Esophagus muscularis mucosa (tissue), 4 donors: ENCODE data around the gene RNMT. TPM values are rescaled to one million over a fixed set of nuclear protein-coding genes. Genes with fewer than 3 reads are reported as not detected.

Source experiments
- DNase-seq: peaks from one replicate; pipeline ENCODE4 v3.0.0-alpha.2; 2017; ENCODE audit errors: extremely low spot score
- H3K27ac ChIP-seq, 4 donors: fragments of 200-600 bp; sonication (generic); replicated peaks in 1 of 4; 1 replicate in 3 of 4; 2 replicates in 1 of 4; pipeline ENCODE4 v1.5.1; 2016 to 2019; ENCODE audit warnings: mild to moderate bottlenecking in 1 of 4
- H3K27me3 ChIP-seq, 4 donors: fragments of 200-600 bp; sonication (generic); one replicate each; pipeline versions ENCODE4 v1.5.1 to v1.6.0; 2016 to 2019
- H3K36me3 ChIP-seq, 4 donors: fragments of 200-600 bp; sonication (generic); one replicate each; pipeline ENCODE4 v1.5.1; 2016 to 2019
- H3K4me1 ChIP-seq, 4 donors: fragments of 200-600 bp; sonication (generic); one replicate each; pipeline ENCODE4 v1.5.1; 2016 to 2019
- H3K4me3 ChIP-seq, 4 donors: fragments of 200-600 bp; sonication (generic); 1 replicate in 2 of 4; 2 replicates in 2 of 4; pipeline ENCODE4 v1.5.1; 2016 to 2019; ENCODE audit warnings: mild to moderate bottlenecking in 4 of 4, moderate library complexity in 1 of 4
- H3K9me3 ChIP-seq, 4 donors: fragments of 200-600 bp; sonication (generic); 1 replicate in 3 of 4; 2 replicates in 1 of 4; pipeline ENCODE4 v1.5.1; 2016 to 2019
- EP300 ChIP-seq: sonication (generic); formaldehyde crosslinking; IDR thresholded peaks from one replicate; pipeline ENCODE4 v1.6.1; 2017; ENCODE audit warnings: antibody characterized with exemption
- POLR2A ChIP-seq: fragments of 450-650 bp; IDR thresholded peaks from one replicate; pipeline ENCODE4 v1.6.1; 2017; ENCODE audit warnings: antibody characterized with exemption, moderate library complexity, mild to moderate bottlenecking, low read depth
- POLR2AphosphoS5 ChIP-seq, 2 donors: sonication (generic); formaldehyde crosslinking; IDR thresholded peaks; one replicate each; pipeline ENCODE4 v1.6.1; 2017; ENCODE audit warnings: antibody characterized with exemption in 2 of 2
- WGBS: methylation state at CpG from one replicate; pipeline ENCODE4 v1.1.5; 2018; 5-methylcytosine and 5-hydroxymethylcytosine counted together
- intact Hi-C: fragments of 100-400 bp; cut with DNase I; formaldehyde crosslinking; loops from one replicate; pipeline ENCODE4 v1.15.1; 2023
- total RNA-seq, 4 donors: library from RNA; depleted of rRNA; stranded (reverse); fragments of >200 nt; gene quantifications; one replicate each; pipeline versions ENCODE4 v1.1.0 to v1.2.1, GENCODE V29; 2016
- TF ChIP-seq, protein P1 (sequence below), 3 experiments: fragments of 200-600 bp in 2 of 3; fragments of 450-650 bp in 1 of 3; sonication (generic) in 2 of 3; IDR thresholded peaks; one replicate each; pipeline ENCODE4 v1.5.1; 2017 to 2019; ENCODE audit warnings: antibody characterized with exemption in 3 of 3, mild to moderate bottlenecking in 2 of 3, moderate library complexity in 1 of 3

RNMT gene
- total RNA-seq, 4 donors from 2014 or later, result 14.1 to 23.7 (median 19.8) TPM

DNA sequence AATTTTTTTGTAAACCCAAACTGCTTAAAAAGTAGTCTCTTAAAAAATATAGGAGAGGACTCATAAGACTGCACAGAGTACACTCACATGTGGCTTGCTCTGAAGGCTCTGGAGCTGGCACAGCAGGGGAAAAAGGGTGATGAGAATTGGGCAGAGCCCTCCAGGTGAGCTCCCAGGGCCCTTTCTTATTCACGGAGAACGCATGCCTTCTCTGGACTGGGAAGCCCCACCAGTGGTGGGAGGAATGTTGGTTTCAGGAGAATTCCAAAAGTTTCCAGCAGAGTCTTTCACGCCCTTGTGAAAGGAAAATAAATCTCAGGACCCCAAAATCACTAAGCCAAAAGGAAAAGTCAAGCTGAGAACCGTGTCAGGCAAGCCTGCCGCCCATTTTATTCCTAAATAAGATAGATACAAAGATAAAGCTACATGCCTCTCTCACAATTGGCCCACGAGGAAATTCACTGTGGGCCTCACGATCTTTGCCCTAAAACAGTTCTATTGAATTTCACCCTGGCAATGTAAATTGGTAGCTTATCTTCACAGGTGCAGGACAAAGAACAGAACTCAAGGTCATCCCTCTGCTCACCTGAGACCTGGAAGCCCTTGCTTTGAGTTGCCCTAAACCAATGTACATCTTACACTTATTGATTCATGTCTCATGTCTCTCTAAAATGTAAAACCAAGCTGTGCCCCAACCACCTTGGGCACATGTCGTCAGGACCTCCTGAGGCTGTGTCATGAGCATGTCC, 82.0 kb downstream of the RNMT start:
- intact Hi-C loops, result no loop called here
- TF ChIP-seq POLR2AphosphoS5 (IDR thresholded peaks at IDR 0.05) (no peak), EP300 (no peak), POLR2A (no peak)
- TF ChIP-seq, protein P1, sequence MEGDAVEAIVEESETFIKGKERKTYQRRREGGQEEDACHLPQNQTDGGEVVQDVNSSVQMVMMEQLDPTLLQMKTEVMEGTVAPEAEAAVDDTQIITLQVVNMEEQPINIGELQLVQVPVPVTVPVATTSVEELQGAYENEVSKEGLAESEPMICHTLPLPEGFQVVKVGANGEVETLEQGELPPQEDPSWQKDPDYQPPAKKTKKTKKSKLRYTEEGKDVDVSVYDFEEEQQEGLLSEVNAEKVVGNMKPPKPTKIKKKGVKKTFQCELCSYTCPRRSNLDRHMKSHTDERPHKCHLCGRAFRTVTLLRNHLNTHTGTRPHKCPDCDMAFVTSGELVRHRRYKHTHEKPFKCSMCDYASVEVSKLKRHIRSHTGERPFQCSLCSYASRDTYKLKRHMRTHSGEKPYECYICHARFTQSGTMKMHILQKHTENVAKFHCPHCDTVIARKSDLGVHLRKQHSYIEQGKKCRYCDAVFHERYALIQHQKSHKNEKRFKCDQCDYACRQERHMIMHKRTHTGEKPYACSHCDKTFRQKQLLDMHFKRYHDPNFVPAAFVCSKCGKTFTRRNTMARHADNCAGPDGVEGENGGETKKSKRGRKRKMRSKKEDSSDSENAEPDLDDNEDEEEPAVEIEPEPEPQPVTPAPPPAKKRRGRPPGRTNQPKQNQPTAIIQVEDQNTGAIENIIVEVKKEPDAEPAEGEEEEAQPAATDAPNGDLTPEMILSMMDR (IDR thresholded peaks at IDR 0.05), result no peak
- H3K9me3 ChIP-seq, result no peaks in the 10 kb centered on the region
- H3K4me3 ChIP-seq, result no peak overlapping the region
- 58% methylated on average over 8 of the region's 8 CpGs for WGBS
- peaks cover 0 to 10% (median 0%) of the 10 kb centered on the region in 4 donors for H3K27me3 ChIP-seq
- no peaks in the 10 kb centered on the region for H3K4me1 ChIP-seq
- no peak overlapping the region for H3K27ac ChIP-seq
- peak; percentile 26 for DNase-seq
- H3K36me3 ChIP-seq, result no peaks in the 10 kb centered on the region

DNA sequence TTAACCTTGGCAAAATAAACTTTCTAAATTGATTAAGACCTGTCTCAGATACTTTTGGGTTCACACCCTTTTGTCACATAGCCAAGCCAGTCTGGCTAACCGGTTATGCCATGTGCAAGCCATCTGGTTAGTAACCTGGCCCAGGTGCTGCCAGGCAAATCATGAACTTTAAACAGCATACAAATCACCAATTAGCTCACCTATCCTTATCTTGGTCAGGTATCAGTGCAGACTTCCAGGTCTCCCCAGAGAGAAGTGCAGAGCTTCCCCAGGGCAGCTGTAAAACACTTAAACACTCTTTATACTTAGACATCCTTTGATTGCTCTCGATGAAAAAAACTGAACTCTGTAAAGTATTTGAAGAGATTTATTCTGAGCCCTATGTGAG, 82.6 kb downstream of the RNMT start:
- H3K4me3 ChIP-seq, result no peak overlapping the region
- intact Hi-C loops, result no loop called here
- 43% methylated on average over 2 of the region's 2 CpGs for WGBS
- no peaks in the 10 kb centered on the region for H3K4me1 ChIP-seq
- H3K9me3 ChIP-seq, result no peaks in the 10 kb centered on the region
- no peak for DNase-seq
- H3K36me3 ChIP-seq, result no peaks in the 10 kb centered on the region
- peaks cover 0 to 6% (median 0%) of the 10 kb centered on the region in 4 donors for H3K27me3 ChIP-seq
- TF ChIP-seq POLR2AphosphoS5 (IDR thresholded peaks at IDR 0.05), result no peak
- no peak for TF ChIP-seq EP300
- no peak overlapping the region for H3K27ac ChIP-seq

DNA sequence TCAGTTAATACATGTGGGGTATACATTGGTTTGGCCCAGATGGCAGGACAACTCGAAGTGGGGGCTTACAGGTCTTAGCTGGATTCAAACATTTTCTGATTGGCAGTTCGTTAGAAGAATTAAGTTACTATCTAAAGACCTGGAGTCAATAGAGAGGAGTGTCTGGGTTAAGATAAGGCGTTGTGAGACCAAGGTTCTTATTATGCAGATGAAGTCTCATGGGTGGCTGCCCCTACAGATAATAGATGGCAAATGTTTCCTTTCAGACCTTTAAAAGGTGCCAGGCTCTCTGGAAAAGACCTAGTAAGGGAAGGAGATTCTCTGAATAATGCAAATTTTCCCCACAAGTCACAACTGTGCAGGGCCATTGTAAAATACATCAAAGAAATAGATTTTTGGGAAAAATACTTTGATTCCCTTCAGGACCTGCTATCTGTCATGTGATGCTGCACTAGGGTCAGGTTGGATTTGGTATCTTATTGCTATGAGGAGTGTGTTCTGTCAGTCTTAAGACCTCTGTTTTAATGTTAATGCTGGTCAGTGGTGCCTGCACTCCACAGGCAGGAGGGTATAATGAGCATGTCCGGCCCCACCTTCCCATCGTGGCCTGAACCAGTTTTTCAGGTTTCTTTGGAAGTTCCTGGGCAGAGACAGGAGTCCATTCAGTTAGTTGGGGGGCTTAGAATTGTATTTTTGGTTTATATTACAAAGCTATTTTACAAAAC, 83.2 kb downstream of the RNMT start:
- H3K4me3 ChIP-seq, result no peak overlapping the region
- 50% methylated on average over 5 of the region's 5 CpGs for WGBS
- intact Hi-C loops, result no loop called here
- no peak for DNase-seq
- H3K27ac ChIP-seq, result no peak overlapping the region
- H3K4me1 ChIP-seq, result no peaks in the 10 kb centered on the region
- no peaks in the 10 kb centered on the region for H3K27me3 ChIP-seq
- no peaks in the 10 kb centered on the region for H3K9me3 ChIP-seq
- H3K36me3 ChIP-seq, result no peaks in the 10 kb centered on the region
- no peak for TF ChIP-seq EP300

DNA sequence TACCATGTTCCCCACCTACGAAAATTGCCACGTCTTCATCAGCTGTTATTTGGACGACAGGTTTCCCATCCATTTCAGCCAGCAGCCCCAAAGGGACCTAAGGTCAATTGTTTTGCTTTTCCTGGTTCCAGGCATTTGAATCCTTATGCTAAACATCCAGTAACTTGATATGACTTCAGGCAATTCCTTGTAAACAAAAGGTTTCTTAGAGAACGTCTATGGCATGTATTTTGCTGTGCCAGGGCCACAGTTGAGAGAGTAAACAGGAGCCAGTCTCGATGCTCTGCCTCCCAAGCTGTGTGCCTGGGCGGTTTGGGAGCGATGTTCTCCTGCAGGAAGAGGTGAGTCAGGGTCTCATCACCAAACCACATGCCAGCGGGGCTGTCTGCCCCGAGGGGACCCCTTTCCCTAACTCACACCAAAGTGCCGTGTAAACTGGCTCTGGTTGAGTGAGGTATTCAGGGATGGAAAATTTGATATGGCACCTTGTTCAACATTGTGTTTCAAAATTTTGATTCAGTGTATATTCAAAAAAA, 84.5 kb downstream of the RNMT start:
- intact Hi-C loops, result no loop called here
- H3K4me3 ChIP-seq, result no peak overlapping the region
- DNase-seq, result no peak
- WGBS, result 55% methylated on average over 10 of the region's 10 CpGs
- no peaks in the 10 kb centered on the region for H3K9me3 ChIP-seq
- no peaks in the 10 kb centered on the region for H3K4me1 ChIP-seq
- TF ChIP-seq POLR2AphosphoS5 (IDR thresholded peaks at IDR 0.05) (no peak), EP300 (no peak), POLR2A (no peak)
- TF ChIP-seq, protein P1 (IDR thresholded peaks at IDR 0.05), result no peak
- H3K27me3 ChIP-seq, result no peaks in the 10 kb centered on the region
- no peaks in the 10 kb centered on the region for H3K36me3 ChIP-seq
- no peak overlapping the region for H3K27ac ChIP-seq

DNA sequence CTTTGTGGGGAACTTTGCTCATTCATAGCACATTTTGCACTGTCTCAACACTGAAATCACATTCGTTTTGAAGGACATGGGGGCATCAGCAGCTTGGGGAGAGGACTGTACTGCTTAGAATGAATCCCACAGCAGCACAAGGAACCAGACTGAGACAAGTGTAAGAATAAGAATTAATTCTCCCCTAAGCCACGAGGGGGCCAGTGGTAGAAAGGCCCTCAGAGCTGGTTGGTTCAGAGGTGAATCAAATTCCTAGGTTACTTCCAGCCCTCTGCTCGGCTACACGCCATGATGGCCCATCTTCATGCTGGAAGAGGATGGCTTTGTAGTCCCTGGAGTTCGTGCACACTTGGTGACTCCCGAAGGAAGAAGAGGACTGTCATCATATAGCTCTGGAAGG, 85.5 kb downstream of the RNMT start:
- intact Hi-C loops, result no loop called here
- TF ChIP-seq POLR2A (no peak), EP300 (no peak), POLR2AphosphoS5 (IDR thresholded peaks at IDR 0.05) (no peak)
- TF ChIP-seq, protein P1 (IDR thresholded peaks at IDR 0.05), result no peak
- Histone ChIP-seq H3K27me3 (no peaks in the 10 kb centered on the region), H3K4me3 (no peak overlapping the region), H3K36me3 (no peaks in the 10 kb centered on the region), H3K27ac (no peak overlapping the region), H3K4me1 (no peaks in the 10 kb centered on the region), H3K9me3 (no peaks in the 10 kb centered on the region)
- WGBS, result 51% methylated on average over 6 of the region's 6 CpGs
- DNase-seq, result no peak
